IMR-90 (cell line): ENCODE data around the gene PPM1G. TPM values are rescaled to one million over a fixed set of nuclear protein-coding genes. Genes with fewer than 3 reads are reported as not detected.

Source experiments
- ATAC-seq: fragments of 200-7000 bp; cut with Tn5 transposase; 2 replicates; pipeline ENCODE4 v1.9.1; 2020; ENCODE audit warnings: low read depth, mild to moderate bottlenecking, moderate library complexity
- BruUV-seq: library from RNA; stranded (reverse); fragments of 400-500 nt; replicated peaks from 2 replicates; lab custom pipeline; 2021; lab: Mats Ljungman, UMichigan
- CTCF ChIA-PET: fragments of 300-600 bp; formaldehyde crosslinking; extraction: SDS; loops from one replicate; lab custom pipeline; 2021; ENCODE audit warnings: antibody characterized with exemption; lab: Yijun Ruan, JAX
- POLR2A ChIA-PET: fragments of 300-600 bp; sonication (Branson Sonifier 250); formaldehyde crosslinking; loops from one replicate; lab custom pipeline; 2022; ENCODE audit warnings: antibody characterized with exemption; ENCODE audit not compliant: unreplicated experiment; lab: Charles Lee
- DNase-seq: peaks from one replicate; pipeline ENCODE4 v3.0.0; 2013
- H2AFZ ChIP-seq: replicated peaks from 2 replicates; pipeline ENCODE3; 2013; ENCODE audit warnings: low read length, mild to moderate bottlenecking; ENCODE audit not compliant: poor library complexity
- H2AK5ac ChIP-seq: 2 replicates; pipeline ENCODE4 v1.6.1; 2013; ENCODE audit warnings: low read depth, low read length, inconsistent platforms
- H2AK9ac ChIP-seq: replicated peaks from 2 replicates; pipeline ENCODE3; 2013; ENCODE audit warnings: mild to moderate bottlenecking, low read depth, low read length, moderate library complexity; ENCODE audit not compliant: poor library complexity
- H2BK120ac ChIP-seq: 2 replicates; pipeline ENCODE4 v1.6.1; 2013; ENCODE audit warnings: low read depth, low read length, inconsistent platforms
- H2BK15ac ChIP-seq: 3 replicates; pipeline ENCODE4 v1.6.1; 2013; ENCODE audit warnings: low read depth, low read length, inconsistent platforms
- H2BK20ac ChIP-seq: 2 replicates; pipeline ENCODE4 v1.6.1; 2013; ENCODE audit warnings: low read depth, mild to moderate bottlenecking, inconsistent platforms, low read length, moderate library complexity
- H2BK5ac ChIP-seq: 2 replicates; pipeline ENCODE4 v1.6.1; 2013; ENCODE audit warnings: mild to moderate bottlenecking, low read depth, low read length, inconsistent platforms; ENCODE audit not compliant: poor library complexity, severe bottlenecking
- H3K14ac ChIP-seq: replicated peaks from 2 replicates; pipeline ENCODE4 v1.6.1; 2013; ENCODE audit warnings: low read depth, low read length, inconsistent platforms
- H3K18ac ChIP-seq: 2 replicates; pipeline ENCODE4 v1.6.1; 2013; ENCODE audit warnings: low read depth, low read length, control low read depth
- H3K23ac ChIP-seq: 2 replicates; pipeline ENCODE4 v1.6.1; 2013; ENCODE audit warnings: low read depth, low read length, inconsistent platforms
- H3K27ac ChIP-seq: 2 replicates; pipeline ENCODE4 v1.5.1; 2013; ENCODE audit warnings: mild to moderate bottlenecking, control low read depth, low read length; ENCODE audit not compliant: insufficient read depth
- H3K27me3 ChIP-seq: 2 replicates; pipeline ENCODE4 v1.6.1; 2013; ENCODE audit warnings: low read length; ENCODE audit not compliant: control insufficient read depth, insufficient read depth
- H3K36me3 ChIP-seq: 2 replicates; pipeline ENCODE4 v1.6.1; 2013; ENCODE audit warnings: low read length, mixed read lengths; ENCODE audit not compliant: control insufficient read depth, insufficient read depth
- H3K4ac ChIP-seq: 2 replicates; pipeline ENCODE4 v1.6.1; 2013; ENCODE audit warnings: low read depth, low read length, inconsistent platforms
- H3K4me1 ChIP-seq: 2 replicates; pipeline ENCODE4 v1.6.1; 2013; ENCODE audit warnings: low read length, mixed read lengths; ENCODE audit not compliant: control insufficient read depth, insufficient read depth
- H3K4me2 ChIP-seq: 2 replicates; pipeline ENCODE4 v1.6.1; 2013; ENCODE audit warnings: low read depth, mild to moderate bottlenecking, control low read depth, low read length, moderate library complexity
- H3K4me3 ChIP-seq: 2 replicates; pipeline ENCODE4 v1.5.1; 2013; ENCODE audit warnings: low read depth, mild to moderate bottlenecking, control low read depth, low read length, moderate library complexity; ENCODE audit not compliant: insufficient read depth
- H3K56ac ChIP-seq: 2 replicates; pipeline ENCODE4 v1.6.1; 2013; ENCODE audit warnings: low read length, inconsistent platforms; ENCODE audit not compliant: insufficient read depth; ENCODE audit errors: extremely low read depth
- H3K79me1 ChIP-seq, 2 experiments: 2 replicates each; pipeline ENCODE4 v1.6.1; 2013; ENCODE audit warnings: low read length in 2 of 2, inconsistent platforms in 1 of 2, low read depth in 1 of 2
- H3K9ac ChIP-seq: 2 replicates; pipeline ENCODE4 v1.6.1; 2013; ENCODE audit warnings: low read depth, low read length, control low read depth
- H3K9me1 ChIP-seq: 2 replicates; pipeline ENCODE4 v1.6.1; 2013; ENCODE audit warnings: low read length, inconsistent platforms; ENCODE audit not compliant: insufficient read depth
- H3K9me3 ChIP-seq: 2 replicates; pipeline ENCODE4 v1.6.1; 2013; ENCODE audit warnings: low read length; ENCODE audit not compliant: control insufficient read depth, insufficient read depth
- H4K20me1 ChIP-seq: 2 replicates; pipeline ENCODE4 v1.6.1; 2013; ENCODE audit warnings: low read length, inconsistent platforms; ENCODE audit not compliant: insufficient read depth
- H4K5ac ChIP-seq: 2 replicates; pipeline ENCODE4 v1.6.1; 2013; ENCODE audit warnings: mild to moderate bottlenecking, low read depth, low read length, control low read depth
- H4K8ac ChIP-seq, 2 experiments: 2 replicates each; pipeline ENCODE4 v1.6.1; 2013; ENCODE audit warnings: low read depth in 2 of 2, low read length in 2 of 2, control low read depth in 1 of 2, inconsistent platforms in 1 of 2
- H4K91ac ChIP-seq: 2 replicates; pipeline ENCODE4 v1.6.1; 2013; ENCODE audit warnings: low read depth, low read length, inconsistent platforms; ENCODE audit not compliant: insufficient read depth
- CEBPB ChIP-seq: IDR thresholded peaks from 2 replicates; pipeline ENCODE4 v1.6.1; 2012; ENCODE audit warnings: low read depth, low read length, improper control_type of control experiment
- FOS ChIP-seq: fragments of 150-350 bp; IDR thresholded peaks from 2 replicates; pipeline ENCODE4 v1.6.1; 2016; ENCODE audit warnings: low read depth, low read length
- MAFK ChIP-seq: IDR thresholded peaks from 2 replicates; pipeline ENCODE4 v1.6.1; 2012; ENCODE audit warnings: low read depth, low read length, improper control_type of control experiment
- MAZ ChIP-seq: IDR thresholded peaks from 2 replicates; pipeline ENCODE4 v1.6.1; 2012; ENCODE audit warnings: low read depth, mild to moderate bottlenecking, low read length, improper control_type of control experiment, moderate library complexity, borderline replicate concordance
- NFE2L2 ChIP-seq: fragments of 150-350 bp; IDR thresholded peaks from 2 replicates; pipeline ENCODE4 v1.6.1; 2016; ENCODE audit warnings: low read depth, mild to moderate bottlenecking, low read length
- RAD21 ChIP-seq: IDR thresholded peaks from 2 replicates; pipeline ENCODE4 v1.6.1; 2012; ENCODE audit warnings: low read length, improper control_type of control experiment
- RFX5 ChIP-seq: IDR thresholded peaks from 2 replicates; pipeline ENCODE4 v1.8.0; 2012; ENCODE audit warnings: low read depth, mild to moderate bottlenecking, low read length, moderate library complexity
- WGBS, 2 experiments: methylation state at CpG; one replicate each; pipeline versions ENCODE4 v1.1.5 to v1.1.7; 2013; ENCODE audit warnings: missing lambda C conversion rate in 2 of 2; ENCODE audit not compliant: insufficient read length in 1 of 2; ENCODE audit errors: extremely low coverage in 2 of 2; 5-methylcytosine and 5-hydroxymethylcytosine counted together
- dilution Hi-C: fragments of 300-500 bp; cut with HindIII; formaldehyde crosslinking; loops from one replicate; pipeline ENCODE4 v1.14.3; 2018; ENCODE audit warnings: low sequenced_read_pairs; ENCODE audit not compliant: unreplicated experiment
- in situ Hi-C: fragments of 300-500 bp; cut with MboI; formaldehyde crosslinking; loops from 3 replicates; pipeline ENCODE4 v1.14.3; 2019; ENCODE audit warnings: low sequenced_read_pairs, inconsistent platforms, mixed read lengths
- intact Hi-C: fragments of 100-400 bp; cut with micrococcal nuclease; formaldehyde crosslinking; loops from 2 replicates; pipeline ENCODE4 v1.10.0; 2022
- polyA plus RNA-seq, 3 experiments: library from polyadenylated mRNA; depleted of rRNA; stranded (reverse); fragments of >200 nt; gene quantifications; 2 replicates each; pipeline ENCODE4 v1.2.3, GENCODE V29; 2012; ENCODE audit warnings: low replicate concordance in 1 of 3
- total RNA-seq: library from RNA; depleted of rRNA; stranded (reverse); fragments of >200 nt; gene quantifications from 2 replicates; pipeline ENCODE4 v1.2.3, GENCODE V29; 2012
- TF ChIP-seq, protein P1 (sequence below): fragments of 150-350 bp; IDR thresholded peaks from 2 replicates; pipeline ENCODE4 v1.6.1; 2017; ENCODE audit warnings: mild to moderate bottlenecking, antibody characterized with exemption, low read length, low read depth
- TF ChIP-seq, protein P2 (sequence below): fragments of 150-350 bp; IDR thresholded peaks from 2 replicates; pipeline ENCODE4 v1.6.1; 2016; ENCODE audit warnings: low read depth, mild to moderate bottlenecking, low read length, moderate library complexity, borderline replicate concordance
- TF ChIP-seq, protein P3 (sequence below): conservative IDR thresholded peaks from 2 replicates; pipeline ENCODE4 v1.5.1; 2012; ENCODE audit warnings: mild to moderate bottlenecking, low read depth, low read length, improper control_type of control experiment

Gene PPM1G
- total and polyA plus RNA-seq, 2 of the 4 experiments (the other 2 are of a cell fraction) = 57.6 to 95.9 TPM

DNA sequence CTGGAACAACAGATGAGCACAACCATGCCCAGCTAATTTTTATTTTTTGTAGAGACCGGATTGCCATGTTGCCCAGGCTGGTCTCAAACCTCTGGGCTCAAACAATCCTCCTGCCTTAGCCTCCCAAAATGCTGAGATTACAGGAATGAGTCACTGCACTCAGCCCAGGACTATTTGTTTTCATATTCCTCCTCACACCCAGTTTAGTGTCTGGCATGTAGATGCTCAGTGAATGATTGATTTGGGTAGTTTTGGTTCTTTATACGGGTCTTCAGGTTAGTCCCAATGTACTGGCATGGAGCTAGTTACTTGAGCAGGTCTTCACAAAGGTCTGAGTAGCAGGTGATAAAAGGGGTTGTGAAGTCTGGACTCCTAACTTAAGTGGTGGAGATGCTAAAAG is 45.5 kb downstream of the PPM1G start:
- peaks cover 7 to 24% of the 10 kb centered on the region in 2 experiments for H3K79me1 ChIP-seq
- WGBS, 2 experiments = no CpG with 5 or more reads among the region's 2 CpGs
- no peaks in the 10 kb centered on the region for H3K9me3 ChIP-seq
- no peaks in the 10 kb centered on the region for H3K27me3 ChIP-seq
- no peak overlapping the region for H3K18ac ChIP-seq
- H4K5ac ChIP-seq = no peak overlapping the region
- no peaks in the 10 kb centered on the region for H3K4me1 ChIP-seq
- H3K36me3 ChIP-seq = peaks cover 39% of the 10 kb centered on the region
- no peak overlapping the region for H4K91ac ChIP-seq
- TF ChIP-seq, protein P1, sequence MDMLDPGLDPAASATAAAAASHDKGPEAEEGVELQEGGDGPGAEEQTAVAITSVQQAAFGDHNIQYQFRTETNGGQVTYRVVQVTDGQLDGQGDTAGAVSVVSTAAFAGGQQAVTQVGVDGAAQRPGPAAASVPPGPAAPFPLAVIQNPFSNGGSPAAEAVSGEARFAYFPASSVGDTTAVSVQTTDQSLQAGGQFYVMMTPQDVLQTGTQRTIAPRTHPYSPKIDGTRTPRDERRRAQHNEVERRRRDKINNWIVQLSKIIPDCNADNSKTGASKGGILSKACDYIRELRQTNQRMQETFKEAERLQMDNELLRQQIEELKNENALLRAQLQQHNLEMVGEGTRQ = no peak
- TF ChIP-seq, protein P2, sequence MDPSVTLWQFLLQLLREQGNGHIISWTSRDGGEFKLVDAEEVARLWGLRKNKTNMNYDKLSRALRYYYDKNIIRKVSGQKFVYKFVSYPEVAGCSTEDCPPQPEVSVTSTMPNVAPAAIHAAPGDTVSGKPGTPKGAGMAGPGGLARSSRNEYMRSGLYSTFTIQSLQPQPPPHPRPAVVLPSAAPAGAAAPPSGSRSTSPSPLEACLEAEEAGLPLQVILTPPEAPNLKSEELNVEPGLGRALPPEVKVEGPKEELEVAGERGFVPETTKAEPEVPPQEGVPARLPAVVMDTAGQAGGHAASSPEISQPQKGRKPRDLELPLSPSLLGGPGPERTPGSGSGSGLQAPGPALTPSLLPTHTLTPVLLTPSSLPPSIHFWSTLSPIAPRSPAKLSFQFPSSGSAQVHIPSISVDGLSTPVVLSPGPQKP = no peak
- TF ChIP-seq, protein P3, sequence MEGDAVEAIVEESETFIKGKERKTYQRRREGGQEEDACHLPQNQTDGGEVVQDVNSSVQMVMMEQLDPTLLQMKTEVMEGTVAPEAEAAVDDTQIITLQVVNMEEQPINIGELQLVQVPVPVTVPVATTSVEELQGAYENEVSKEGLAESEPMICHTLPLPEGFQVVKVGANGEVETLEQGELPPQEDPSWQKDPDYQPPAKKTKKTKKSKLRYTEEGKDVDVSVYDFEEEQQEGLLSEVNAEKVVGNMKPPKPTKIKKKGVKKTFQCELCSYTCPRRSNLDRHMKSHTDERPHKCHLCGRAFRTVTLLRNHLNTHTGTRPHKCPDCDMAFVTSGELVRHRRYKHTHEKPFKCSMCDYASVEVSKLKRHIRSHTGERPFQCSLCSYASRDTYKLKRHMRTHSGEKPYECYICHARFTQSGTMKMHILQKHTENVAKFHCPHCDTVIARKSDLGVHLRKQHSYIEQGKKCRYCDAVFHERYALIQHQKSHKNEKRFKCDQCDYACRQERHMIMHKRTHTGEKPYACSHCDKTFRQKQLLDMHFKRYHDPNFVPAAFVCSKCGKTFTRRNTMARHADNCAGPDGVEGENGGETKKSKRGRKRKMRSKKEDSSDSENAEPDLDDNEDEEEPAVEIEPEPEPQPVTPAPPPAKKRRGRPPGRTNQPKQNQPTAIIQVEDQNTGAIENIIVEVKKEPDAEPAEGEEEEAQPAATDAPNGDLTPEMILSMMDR = no peak
- no peak for TF ChIP-seq CEBPB
- TF ChIP-seq FOS = no peak
- no peak for TF ChIP-seq RFX5
- TF ChIP-seq MAZ = no peak
- no peak for TF ChIP-seq MAFK
- TF ChIP-seq RAD21 = no peak
- TF ChIP-seq NFE2L2 = no peak
- ATAC-seq (no peak), DNase-seq (no peak)
- H2AK5ac ChIP-seq = no peak overlapping the region
- H2AFZ ChIP-seq = no peak overlapping the region
- H3K23ac ChIP-seq = no peak overlapping the region
- no peak overlapping the region for H2BK20ac ChIP-seq
- H4K8ac ChIP-seq = no peak overlapping the region
- H3K9ac ChIP-seq = no peak overlapping the region
- no peak overlapping the region for H3K56ac ChIP-seq
- no peaks in the 10 kb centered on the region for H3K9me1 ChIP-seq
- H4K20me1 ChIP-seq = no peaks in the 10 kb centered on the region
- no peak overlapping the region for H2BK5ac ChIP-seq
- dilution Hi-C loops (no loop called here), intact Hi-C loops (no loop called here), in situ Hi-C loops (no loop called here)
- no peak overlapping the region for H3K4ac ChIP-seq
- H3K4me2 ChIP-seq = no peak overlapping the region
- no peak overlapping the region for H3K14ac ChIP-seq
- BruUV-seq = no TSS peak
- ChIA-PET CTCF (no interaction called here), POLR2A (no interaction called here)
- H2BK15ac ChIP-seq = no peak overlapping the region
- H3K4me3 ChIP-seq = no peak overlapping the region
- H2BK120ac ChIP-seq = no peak overlapping the region
- no peak overlapping the region for H3K27ac ChIP-seq
- H2AK9ac ChIP-seq = no peak overlapping the region
